Activated CD4-positive, alpha-beta T cell treated with anti-CD3 and anti-CD28 coated beads for 36 hours (primary cell): Measurements from ENCODE around the gene QSOX2. TPM values are rescaled to one million over a fixed set of nuclear protein-coding genes. Genes with fewer than 3 reads are reported as not detected.
"Not testable (repeated sequence)": the region's sequence is repeated elsewhere in the genome, so short reads cannot be mapped to it uniquely, and the experiment has no call there.

Source experiments
- ATAC-seq: fragments of 200-7000 bp; cut with Tn5 transposase; one replicate; pipeline ENCODE4 v1.10.0; 2021; ENCODE audit warnings: mild to moderate bottlenecking, moderate library complexity
- CTCF ChIA-PET: fragments of 350-600 bp; sonication (Branson Sonifier 250); formaldehyde crosslinking; loops from one replicate; lab custom pipeline; 2021; ENCODE audit warnings: antibody characterized with exemption; lab: Charles Lee
- POLR2A ChIA-PET: fragments of 350-600 bp; sonication (Branson Sonifier 250); formaldehyde crosslinking; loops from one replicate; lab custom pipeline; 2021; ENCODE audit warnings: antibody characterized with exemption, inconsistent platforms; lab: Charles Lee
- DNase-seq: peaks from one replicate; pipeline ENCODE4 v3.0.0-alpha.2; 2020
- H3K27ac Mint-ChIP-seq: one replicate; pipeline ENCODE4 v1.8.0; 2021; ENCODE audit warnings: mixed read lengths
- H3K27me3 Mint-ChIP-seq: one replicate; pipeline ENCODE4 v1.8.0; 2021; ENCODE audit warnings: mixed read lengths
- H3K36me3 Mint-ChIP-seq: one replicate; pipeline ENCODE4 v1.8.0; 2021; ENCODE audit warnings: low read depth, mixed read lengths
- H3K4me1 Mint-ChIP-seq: one replicate; pipeline ENCODE4 v1.8.0; 2021; ENCODE audit warnings: mixed read lengths
- H3K4me3 Mint-ChIP-seq: one replicate; pipeline ENCODE4 v1.8.0; 2021; ENCODE audit warnings: mild to moderate bottlenecking, moderate library complexity, mixed read lengths
- H3K9me3 Mint-ChIP-seq: one replicate; pipeline ENCODE4 v1.8.0; 2021; ENCODE audit warnings: low read depth, mixed read lengths
- intact Hi-C, 2 experiments: fragments of 100-400 bp; cut with DNase I in 1 of 2; cut with micrococcal nuclease in 1 of 2; formaldehyde crosslinking; loops; one replicate each; pipeline versions ENCODE4 v1.14.2 to v1.15.1; 2022 to 2024; cut with DNase I, micrococcal nuclease
- total RNA-seq, 2 experiments: library from RNA; stranded (reverse); gene quantifications; one replicate each; pipeline ENCODE4 v1.2.3, GENCODE V29; 2021

QSOX2 gene
- total RNA-seq, 2 experiments from 2014 or later, result 18.1 to 21.2 TPM

DNA sequence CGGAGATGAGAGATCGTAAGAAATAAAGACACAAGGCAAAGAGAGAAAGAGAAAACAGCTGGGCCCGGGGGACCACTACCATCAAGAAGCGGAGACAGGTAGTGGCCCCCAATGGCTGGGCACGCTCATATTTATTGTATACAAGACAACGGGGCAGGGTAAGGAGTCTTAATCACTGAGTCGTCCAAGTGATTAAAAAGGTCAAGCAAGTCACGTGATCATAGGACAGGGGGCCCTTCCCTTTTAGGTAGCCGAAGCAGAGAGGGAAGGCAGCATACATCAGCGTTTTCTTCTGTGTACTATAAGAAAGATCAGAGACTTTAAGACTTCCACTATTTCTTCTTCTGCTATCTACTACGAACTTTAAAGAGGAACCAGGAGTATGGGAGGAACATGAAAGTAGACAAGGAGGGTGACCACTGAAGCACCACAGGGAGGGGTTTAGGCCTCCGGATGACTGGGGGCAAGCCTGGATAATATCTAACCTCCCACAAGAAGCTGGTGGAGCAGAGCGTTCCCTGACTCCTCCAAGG lies 24.6 kb upstream of the QSOX2 start:
- ChIA-PET CTCF (interaction anchor here (0.7 kb wide), 1 partner anchor 1034 kb away, joined by 3 read pairs; no protein-coding TSS in a partner anchor), POLR2A (no interaction called here)
- no peaks in the 10 kb centered on the region for H3K9me3 Mint-ChIP-seq
- H3K4me3 Mint-ChIP-seq, result no peak overlapping the region
- DNase-seq (no peak), ATAC-seq (no peak)
- peaks cover 6% of the 10 kb centered on the region for H3K4me1 Mint-ChIP-seq
- H3K36me3 Mint-ChIP-seq, result no peaks in the 10 kb centered on the region
- intact Hi-C loops, result no loop called here
- H3K27ac Mint-ChIP-seq, result no peak overlapping the region
- peaks cover under 1% of the 10 kb centered on the region for H3K27me3 Mint-ChIP-seq

DNA sequence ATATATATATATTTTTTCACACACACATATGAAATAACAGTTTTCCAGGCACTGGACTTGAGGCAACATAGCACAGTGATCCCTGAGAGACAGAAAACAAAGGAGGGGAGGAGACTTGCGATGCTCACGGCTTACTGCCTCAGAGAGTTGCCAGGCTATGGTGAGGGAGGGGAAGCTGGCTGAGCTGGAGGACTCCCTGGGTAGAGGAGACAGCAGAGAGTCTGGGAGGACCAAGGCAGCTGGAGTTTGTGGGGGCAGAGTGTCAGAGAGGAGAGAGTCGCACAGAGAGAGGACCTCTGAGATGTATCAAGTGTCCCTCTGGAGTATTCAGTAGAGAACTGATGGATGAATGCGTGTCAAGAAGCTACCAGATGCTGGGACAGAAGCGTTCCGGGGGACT lies 23.1 kb upstream of the QSOX2 start:
- H3K36me3 Mint-ChIP-seq, result no peaks in the 10 kb centered on the region
- no peak overlapping the region for H3K4me3 Mint-ChIP-seq
- no peak overlapping the region for H3K27ac Mint-ChIP-seq
- ATAC-seq (no peak), DNase-seq (no peak)
- H3K27me3 Mint-ChIP-seq, result no peaks in the 10 kb centered on the region
- peaks cover 6% of the 10 kb centered on the region for H3K4me1 Mint-ChIP-seq
- intact Hi-C loops, result loop anchor here in 1 of 2 experiments (5.0 kb wide), 1 partner anchor 96 kb away; no protein-coding TSS in a partner anchor
- H3K9me3 Mint-ChIP-seq, result no peaks in the 10 kb centered on the region
- ChIA-PET POLR2A (no interaction called here), CTCF (interaction anchor here (0.5 to 0.8 kb wide), 2 partner anchors 14 to 419 kb away, joined by 3 read pairs; no protein-coding TSS in a partner anchor)

DNA sequence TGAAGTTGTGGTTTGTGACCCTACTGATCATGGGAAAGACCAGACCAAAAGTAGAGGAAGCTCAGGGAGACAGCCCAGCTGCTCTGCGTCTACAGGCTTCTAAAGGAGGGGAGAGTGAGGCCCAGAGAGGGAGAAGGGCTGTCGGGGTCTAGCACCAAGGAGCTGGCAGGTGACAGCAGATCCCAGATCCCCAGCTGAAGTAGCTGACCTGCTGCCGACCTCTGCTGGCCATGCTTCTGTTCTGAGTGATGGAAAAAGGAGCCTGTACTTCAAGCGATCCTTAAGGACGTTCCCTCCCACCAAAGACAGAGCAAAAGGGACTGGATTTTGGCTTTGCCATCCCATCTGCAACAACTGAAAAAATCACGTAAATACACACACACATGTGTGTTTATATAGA lies 22.7 kb upstream of the QSOX2 start:
- no peaks in the 10 kb centered on the region for H3K36me3 Mint-ChIP-seq
- CTCF ChIA-PET, result interaction anchor here (0.5 to 1.9 kb wide), 2 partner anchors 14 to 95 kb away, joined by 3 to 5 read pairs; partner anchors contain the start of gene DNLZ
- no peak overlapping the region for H3K27ac Mint-ChIP-seq
- DNase-seq (no peak), ATAC-seq (no peak)
- no peaks in the 10 kb centered on the region for H3K27me3 Mint-ChIP-seq
- POLR2A ChIA-PET, result no interaction called here
- peak overlapping the region; percentile 69 for H3K4me3 Mint-ChIP-seq
- no peaks in the 10 kb centered on the region for H3K9me3 Mint-ChIP-seq
- peaks cover 6% of the 10 kb centered on the region for H3K4me1 Mint-ChIP-seq
- intact Hi-C loops, result loop anchor here in 1 of 2 experiments (5.0 kb wide), 1 partner anchor 96 kb away; no protein-coding TSS in a partner anchor

DNA sequence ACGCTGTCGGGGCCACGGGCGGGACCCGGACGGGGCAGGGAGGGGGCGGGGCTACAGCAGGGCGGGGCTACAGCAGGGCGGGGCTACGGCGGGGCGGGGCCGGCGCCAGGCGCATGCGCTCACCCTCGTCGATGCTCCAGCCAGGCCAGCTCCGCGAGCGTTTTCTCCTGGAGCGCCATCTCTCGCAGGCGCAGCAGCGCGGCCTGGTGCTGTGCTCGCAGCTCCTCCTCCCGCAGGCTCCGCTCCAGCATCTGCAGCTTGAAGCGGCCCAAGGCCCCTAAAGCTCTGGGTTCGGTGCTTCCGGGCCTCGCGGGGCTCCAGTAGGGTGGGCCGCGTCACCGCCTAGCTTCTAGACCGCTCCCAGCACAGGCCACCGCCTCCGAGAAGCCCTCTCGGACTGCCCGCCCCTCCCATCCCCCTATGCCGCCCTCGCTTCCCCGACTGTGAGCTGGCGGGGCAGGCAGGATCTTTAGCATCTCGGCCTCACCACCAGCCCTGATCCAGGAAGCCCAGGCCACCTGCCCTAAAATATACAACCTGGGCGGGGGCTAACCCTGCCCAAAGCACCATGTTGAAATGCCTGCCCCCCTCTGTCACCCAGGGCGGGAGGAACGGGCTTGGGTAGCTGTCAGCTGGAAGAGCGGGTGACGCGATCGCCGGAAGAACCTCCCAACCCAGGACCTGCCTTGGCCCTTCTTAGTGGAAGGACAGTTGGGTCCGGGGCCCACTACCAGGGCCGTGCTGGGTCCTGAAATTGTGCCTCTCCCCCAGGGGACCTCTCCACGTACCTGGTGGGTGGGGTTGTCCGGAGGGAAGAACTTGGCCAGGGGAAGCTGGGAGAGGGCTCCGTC lies 21.9 kb upstream of the QSOX2 start:
- ChIA-PET CTCF (interaction anchor here (0.6 to 1.9 kb wide), 5 partner anchors 21 to 300 kb away, joined by 3 to 5 read pairs (median 3); partner anchors contain the start of genes DNLZ and QSOX2), POLR2A (interaction anchor here (0.7 kb wide), 1 partner anchor 358 kb away, joined by 3 read pairs; no protein-coding TSS in a partner anchor)
- DNase-seq, result peak; percentile 92
- Mint-ChIP-seq H3K27ac (peak overlapping the region; percentile 58), H3K4me3 (peak overlapping the region; percentile 69), H3K9me3 (no peaks in the 10 kb centered on the region), H3K36me3 (no peaks in the 10 kb centered on the region), H3K4me1 (peaks cover 6% of the 10 kb centered on the region), H3K27me3 (no peaks in the 10 kb centered on the region)
- peak; percentile 99 for ATAC-seq
- intact Hi-C loops, result loop anchor here (1.0 to 5.0 kb wide), 9 partner anchors 22 to 306 kb away; partner anchors contain the start of genes QSOX2 (in 2 of the 2), DNLZ (in 1 of the 2), INPP5E (in 1 of the 2) and SEC16A (in 1 of the 2)

DNA sequence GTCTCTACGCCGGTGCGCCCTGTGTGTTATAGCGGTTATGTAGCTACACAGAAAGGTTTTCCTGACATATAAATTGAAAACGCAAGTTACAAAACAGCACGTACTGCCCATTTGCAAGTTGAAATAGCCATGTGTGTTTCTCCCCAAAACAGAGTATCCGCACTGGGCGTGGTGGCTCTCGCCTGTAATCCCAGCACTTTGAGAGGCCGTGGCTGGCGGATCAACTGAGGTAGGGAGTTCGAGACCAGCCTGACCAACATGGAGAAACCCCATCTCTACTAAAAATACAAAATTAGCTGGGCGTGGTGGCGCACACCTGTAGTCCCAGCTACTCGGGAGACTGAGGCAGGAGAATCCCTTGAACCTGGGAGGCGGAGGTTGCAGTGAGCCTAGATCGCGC lies 21.0 kb upstream of the QSOX2 start:
- not testable (repeated sequence) for H3K27ac Mint-ChIP-seq, ATAC-seq, H3K36me3 Mint-ChIP-seq, H3K4me1 Mint-ChIP-seq, H3K9me3 Mint-ChIP-seq, H3K27me3 Mint-ChIP-seq
- ChIA-PET POLR2A (interaction anchor here (0.7 kb wide), 1 partner anchor 358 kb away, joined by 3 read pairs; no protein-coding TSS in a partner anchor), CTCF (interaction anchor here (0.6 to 1.9 kb wide), 5 partner anchors 20 to 300 kb away, joined by 3 to 5 read pairs (median 3); partner anchors contain the start of genes DNLZ and QSOX2)
- intact Hi-C loops, result loop anchor here (1.0 to 5.0 kb wide), 9 partner anchors 21 to 305 kb away; partner anchors contain the start of genes QSOX2 (in 2 of the 2), DNLZ (in 1 of the 2), INPP5E (in 1 of the 2) and SEC16A (in 1 of the 2)
- peak; percentile 32 for DNase-seq
- peak overlapping the region; percentile 69 for H3K4me3 Mint-ChIP-seq

DNA sequence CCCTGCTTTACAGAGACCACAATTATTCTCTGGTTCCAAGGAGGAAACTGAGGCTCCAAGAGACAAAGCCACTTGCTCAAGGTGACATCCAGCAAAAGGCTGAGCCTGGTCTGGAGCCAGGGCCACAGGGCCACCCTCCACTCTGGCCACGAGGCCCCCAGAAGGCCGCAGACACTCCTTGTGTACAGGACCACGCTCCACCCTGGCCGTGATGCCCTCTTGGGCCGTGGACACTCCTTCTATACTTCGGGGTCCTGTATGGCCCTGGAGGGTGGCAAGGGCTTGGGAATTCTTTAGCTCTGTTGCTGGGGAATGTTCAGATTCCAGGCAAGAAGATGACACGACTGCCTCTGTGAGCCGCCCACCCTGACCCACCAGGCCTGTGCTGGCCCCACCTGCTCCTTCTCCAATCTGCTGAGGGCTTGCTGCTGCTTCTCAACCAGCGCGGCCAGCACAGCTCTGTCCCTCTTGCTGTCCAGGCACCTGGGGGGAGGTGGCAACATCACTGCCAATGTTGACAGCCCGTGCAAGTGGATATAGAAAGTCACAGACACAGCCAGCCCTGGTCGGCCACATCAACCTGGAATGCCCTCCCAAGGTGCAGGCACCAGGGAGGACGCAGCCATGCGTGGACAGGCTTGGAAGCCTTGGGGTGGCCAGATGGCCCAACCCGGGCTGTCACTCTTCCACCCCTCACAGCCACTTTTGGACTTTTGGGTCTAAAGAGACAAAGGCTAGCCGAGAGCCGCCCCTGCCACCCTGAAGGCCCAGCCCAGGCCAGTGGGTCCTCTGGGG lies 20.1 kb upstream of the QSOX2 start:
- H3K4me3 Mint-ChIP-seq, result no peak overlapping the region
- H3K36me3 Mint-ChIP-seq, result no peaks in the 10 kb centered on the region
- H3K9me3 Mint-ChIP-seq, result no peaks in the 10 kb centered on the region
- POLR2A ChIA-PET, result no interaction called here
- no peak for ATAC-seq
- H3K27me3 Mint-ChIP-seq, result no peaks in the 10 kb centered on the region
- no peak for DNase-seq
- H3K4me1 Mint-ChIP-seq, result peaks cover 6% of the 10 kb centered on the region
- CTCF ChIA-PET, result no interaction called here
- intact Hi-C loops, result loop anchor here in 1 of 2 experiments (5.0 kb wide), 1 partner anchor 93 kb away; no protein-coding TSS in a partner anchor
- no peak overlapping the region for H3K27ac Mint-ChIP-seq

DNA sequence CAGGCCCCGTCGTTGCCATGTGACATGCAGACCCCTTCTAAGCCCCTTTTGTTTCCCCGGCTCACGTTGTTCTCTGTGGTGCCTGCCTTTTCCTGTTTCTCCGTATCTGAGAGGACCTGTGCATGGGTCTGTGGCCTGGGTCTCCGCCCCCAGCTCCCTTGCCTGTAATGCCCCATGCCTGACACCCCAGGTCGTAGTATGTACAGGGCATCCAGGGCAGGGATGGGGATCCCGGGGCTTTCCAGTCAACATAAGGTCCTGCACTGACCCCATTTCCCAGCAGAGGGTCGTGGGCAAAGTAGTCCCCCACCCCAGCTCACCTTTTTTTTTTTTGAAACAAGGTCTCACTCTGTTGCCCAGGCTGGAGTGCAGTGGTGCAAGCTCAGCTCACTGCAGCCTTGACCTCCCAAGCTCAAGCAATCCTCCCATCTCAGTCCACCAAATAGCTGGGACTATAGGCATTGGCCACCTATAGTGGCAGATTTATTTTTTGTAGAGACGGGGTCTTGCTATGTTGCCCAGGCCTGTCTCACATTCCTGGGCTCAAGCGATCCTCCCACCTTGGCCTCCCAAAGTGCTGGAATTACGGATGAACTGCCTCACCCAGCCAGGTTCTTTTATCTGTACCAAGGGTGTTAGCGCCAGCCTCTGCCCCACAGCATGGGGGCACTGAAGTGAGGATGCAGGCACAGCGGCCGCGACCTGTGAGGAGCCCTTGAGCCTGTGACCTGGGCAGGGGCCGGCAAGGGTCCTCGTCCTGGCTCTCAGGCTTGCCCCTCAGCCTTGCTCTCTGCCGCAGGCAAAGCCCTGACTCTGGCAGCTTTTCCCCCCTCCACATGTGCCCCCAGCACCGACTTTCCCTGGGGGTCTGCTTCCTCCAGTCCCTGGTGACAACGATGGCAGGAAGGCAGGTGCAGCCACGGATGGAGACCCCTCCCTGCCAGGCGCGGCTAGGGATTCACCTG lies 19.1 kb upstream of the QSOX2 start:
- DNase-seq (no peak), ATAC-seq (no peak)
- Mint-ChIP-seq H3K36me3 (no peaks in the 10 kb centered on the region), H3K27me3 (no peaks in the 10 kb centered on the region), H3K4me1 (peaks cover 6% of the 10 kb centered on the region), H3K4me3 (no peak overlapping the region), H3K9me3 (no peaks in the 10 kb centered on the region), H3K27ac (no peak overlapping the region)
- ChIA-PET POLR2A (no interaction called here), CTCF (interaction anchor here (0.6 kb wide), 1 partner anchor 287 kb away, joined by 3 read pairs; no protein-coding TSS in a partner anchor)
- intact Hi-C loops, result loop anchor here in 1 of 2 experiments (5.0 kb wide), 1 partner anchor 92 kb away; no protein-coding TSS in a partner anchor

DNA sequence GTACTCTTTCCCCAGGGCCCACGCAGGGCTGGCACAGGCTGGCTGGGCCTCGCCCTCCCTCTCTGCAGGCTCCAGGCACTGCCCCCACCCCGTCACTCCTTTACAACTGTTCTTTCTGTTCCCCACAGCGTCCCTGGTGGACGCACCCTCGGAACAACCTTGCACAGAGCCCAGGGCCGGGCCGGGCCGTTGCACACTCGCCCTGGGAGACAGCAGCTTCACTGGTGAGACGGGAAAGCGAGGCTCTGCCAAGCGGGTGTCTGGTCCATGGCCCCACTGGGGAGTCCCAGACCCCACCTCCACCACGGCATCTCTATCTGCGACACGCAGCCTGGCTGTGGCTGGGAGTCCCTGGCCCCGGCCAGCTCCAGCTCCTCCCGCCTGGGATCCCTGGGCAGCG lies 18.4 kb upstream of the QSOX2 start:
- CTCF ChIA-PET, result interaction anchor here (0.6 kb wide), 1 partner anchor 286 kb away, joined by 3 read pairs; no protein-coding TSS in a partner anchor
- intact Hi-C loops, result no loop called here
- H3K27ac Mint-ChIP-seq, result no peak overlapping the region
- H3K9me3 Mint-ChIP-seq, result no peaks in the 10 kb centered on the region
- POLR2A ChIA-PET, result no interaction called here
- no peak for ATAC-seq
- no peaks in the 10 kb centered on the region for H3K36me3 Mint-ChIP-seq
- H3K4me1 Mint-ChIP-seq, result peaks cover 6% of the 10 kb centered on the region
- no peaks in the 10 kb centered on the region for H3K27me3 Mint-ChIP-seq
- H3K4me3 Mint-ChIP-seq, result no peak overlapping the region
- no peak for DNase-seq

DNA sequence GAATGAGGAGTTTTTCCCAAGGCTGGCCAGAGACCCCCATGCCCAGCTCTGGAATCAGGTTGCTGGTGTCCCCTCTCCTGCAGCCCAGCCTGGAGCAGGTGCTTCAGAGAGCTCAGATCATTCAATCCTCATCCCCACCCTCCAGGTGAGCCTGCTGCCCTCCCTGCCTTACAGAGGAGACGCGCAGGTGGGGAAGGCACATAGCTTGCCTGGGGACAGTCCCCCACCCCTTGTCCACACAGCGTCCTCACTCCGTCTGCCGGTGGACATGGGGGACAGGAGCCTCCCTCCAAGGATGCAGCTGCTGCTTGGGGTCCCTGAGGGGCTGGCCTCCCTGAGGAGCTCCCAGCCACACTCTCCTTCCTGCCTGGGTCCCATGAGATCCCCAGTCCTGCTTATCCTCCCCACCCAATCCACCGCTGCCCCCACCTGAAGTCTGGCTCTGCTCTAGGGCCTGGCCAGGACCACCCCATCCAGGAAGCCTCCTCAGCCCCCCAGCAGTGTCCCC lies 17.1 kb upstream of the QSOX2 start:
- DNase-seq, result no peak

More for the DNA sequence above, 17.1 kb upstream of the QSOX2 start:
- ATAC-seq, result no peak
- Mint-ChIP-seq H3K36me3 (no peaks in the 10 kb centered on the region), H3K27me3 (no peaks in the 10 kb centered on the region), H3K27ac (no peak overlapping the region), H3K4me3 (no peak overlapping the region), H3K4me1 (peaks cover 4% of the 10 kb centered on the region), H3K9me3 (no peaks in the 10 kb centered on the region)
- intact Hi-C loops, result no loop called here
- POLR2A ChIA-PET, result no interaction called here
- CTCF ChIA-PET, result interaction anchor here (1.2 kb wide), 2 partner anchors 17 to 47 kb away, joined by 4 to 5 read pairs; partner anchors contain the start of gene QSOX2
